GM13976 (cell line): ENCODE measurements around the gene ACACB.

Experiments
- DNase-seq: peaks from one replicate; pipeline ENCODE4 v3.0.0; 2012; ENCODE audit warnings: low spot score
- CTCF ChIP-seq: IDR thresholded peaks from 2 replicates; pipeline ENCODE4 v1.5.1; 2012; ENCODE audit warnings: borderline replicate concordance, mild to moderate bottlenecking; ENCODE audit not compliant: insufficient read depth; ENCODE audit errors: extremely low read depth, missing control alignments, control extremely low read depth
- in situ Hi-C: fragments of 300-500 bp; cut with MboI; formaldehyde crosslinking; loops from one replicate; pipeline ENCODE4 v1.12.0; 2022; ENCODE audit warnings: low sequenced_read_pairs, mixed read lengths, inconsistent platforms; ENCODE audit not compliant: unreplicated experiment

ACACB gene

GRCh38 chr12:109295764-109296425, 179.5 kb downstream of the ACACB start:
- no peak for TF ChIP-seq CTCF
- in situ Hi-C loops = no loop called here
- no peak for DNase-seq

- in situ Hi-C loops = no loop called here
- no peak for DNase-seq
- no peak for TF ChIP-seq CTCF
Measured at GRCh38 chr12:109296431-109296830, 180.0 kb downstream of the ACACB start.

- in situ Hi-C loops = no loop called here
- TF ChIP-seq CTCF = no peak
- no peak for DNase-seq
Measured at GRCh38 chr12:109299849-109300248, 183.5 kb downstream of the ACACB start.

- no peak for DNase-seq
- TF ChIP-seq CTCF = no peak
Measured at GRCh38 chr12:109301643-109302168, 185.3 kb downstream of the ACACB start.

GRCh38 chr12:109302358-109302757, 186.0 kb downstream of the ACACB start:
- no peak for TF ChIP-seq CTCF
- no peak for DNase-seq
- in situ Hi-C loops = no loop called here

More at GRCh38 chr12:109301643-109302168, 185.3 kb downstream of the ACACB start:
- in situ Hi-C loops = no loop called here

GRCh38 chr12:109302770-109303169, 186.4 kb downstream of the ACACB start:
- no peak for DNase-seq
- in situ Hi-C loops = no loop called here
- no peak for TF ChIP-seq CTCF
